ENCODE measurements around the gene ITM2A. TPM values are rescaled to one million over a fixed set of nuclear protein-coding genes. Genes with fewer than 3 reads are reported as not detected.

ITM2A gene
- total and polyA plus RNA-seq, 2 experiments from 2014 or later = not detected

DNA sequence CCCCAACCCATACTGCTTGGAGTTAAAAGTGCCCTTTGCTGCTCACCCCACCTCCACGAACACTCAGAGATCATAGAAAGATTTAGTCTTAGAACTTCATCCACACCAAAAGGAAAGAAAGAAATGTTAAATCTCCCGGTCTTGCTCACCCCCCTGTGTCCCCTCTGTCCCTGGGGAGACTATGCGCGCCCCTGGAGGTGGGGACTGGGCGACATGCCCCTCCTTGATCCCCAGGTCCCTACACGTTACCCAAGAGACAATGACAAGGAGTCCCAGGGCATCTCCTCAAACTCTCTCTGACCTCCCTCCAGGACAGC, 620 bp downstream of the ITM2A start:
- Histone ChIP-seq H3K9ac (no peak overlapping the region), H3K79me2 (ENCODE audit: insufficient read depth) (no peaks in the 10 kb centered on the region), H3K36me3 (ENCODE audit: low read depth) (no peaks in the 10 kb centered on the region), H3K9me3 (ENCODE audit: low read depth) (no peaks in the 10 kb centered on the region), H3F3A (ENCODE audit: insufficient read depth) (no peaks in the 10 kb centered on the region), H3K27me3 (replicated peaks; ENCODE audit: insufficient read depth) (no peaks in the 10 kb centered on the region), H2AFZ (no peak overlapping the region), H4K20me1 (ENCODE audit: insufficient read depth) (no peaks in the 10 kb centered on the region), H3K4me2 (ENCODE audit: unreplicated experiment) (no peak overlapping the region), H3K4me1 (ENCODE audit: insufficient read depth) (no peaks in the 10 kb centered on the region), H3K4me3 (no peak overlapping the region), H3K9me2 (ENCODE audit: insufficient read depth) (no peaks in the 10 kb centered on the region), H3K27ac (no peak overlapping the region)
- DNase-seq = no peak
- TF ChIP-seq EZH2phosphoT487 (IDR thresholded peaks at IDR 0.05; ENCODE audit: insufficient read depth, low read depth) (no peak), EZH2 (IDR thresholded peaks at IDR 0.05; ENCODE audit: insufficient read depth, poor library complexity, severe bottlenecking) (no peak)
- in situ Hi-C loops (cut with MboI) = no loop called here
- WGBS, 2 experiments (ENCODE audit: low coverage in 1 of 2, low lambda C conversion rate in 2 of 2, missing lambda C conversion rate in 2 of 2) = 5 to 7% methylated on average over 6 of the region's 6 CpGs

DNA sequence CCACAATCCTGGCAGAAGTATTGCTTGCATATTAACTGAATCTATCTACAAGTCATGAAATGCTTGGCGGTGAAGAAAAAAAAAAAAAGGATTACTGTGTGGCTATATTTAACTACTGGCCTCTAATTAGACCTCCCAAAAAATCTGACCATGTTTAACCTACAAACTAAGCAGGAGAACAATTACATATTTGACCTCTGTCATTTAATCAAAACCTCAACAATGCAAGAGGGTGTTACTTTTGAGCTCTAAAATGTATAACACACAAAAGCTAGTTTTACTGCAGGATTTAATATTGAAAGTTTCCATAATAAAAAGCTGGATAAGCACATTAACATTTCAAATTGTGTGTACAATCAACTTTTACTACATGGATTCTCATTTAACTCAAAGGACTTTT, 1.5 kb downstream of the ITM2A start:
- no peak overlapping the region for H2AFZ ChIP-seq
- H3K79me2 ChIP-seq (ENCODE audit: insufficient read depth) = no peaks in the 10 kb centered on the region
- TF ChIP-seq EZH2 (IDR thresholded peaks at IDR 0.05; ENCODE audit: insufficient read depth, poor library complexity, severe bottlenecking) = no peak
- no peak for TF ChIP-seq EZH2phosphoT487 (IDR thresholded peaks at IDR 0.05; ENCODE audit: insufficient read depth, low read depth)
- H3K4me3 ChIP-seq = no peak overlapping the region
- H4K20me1 ChIP-seq (ENCODE audit: insufficient read depth) = no peaks in the 10 kb centered on the region
- H3K27me3 ChIP-seq (replicated peaks; ENCODE audit: insufficient read depth) = no peaks in the 10 kb centered on the region
- no peaks in the 10 kb centered on the region for H3K9me2 ChIP-seq (ENCODE audit: insufficient read depth)
- H3K9me3 ChIP-seq (ENCODE audit: low read depth) = no peaks in the 10 kb centered on the region
- no peaks in the 10 kb centered on the region for H3F3A ChIP-seq (ENCODE audit: insufficient read depth)
- no peaks in the 10 kb centered on the region for H3K4me1 ChIP-seq (ENCODE audit: insufficient read depth)
- H3K9ac ChIP-seq = no peak overlapping the region
- WGBS, 2 experiments (ENCODE audit: low coverage in 1 of 2, low lambda C conversion rate in 2 of 2, missing lambda C conversion rate in 2 of 2) = 19 to 50% methylated on average over 1 of the region's 1 CpG
- in situ Hi-C loops (cut with MboI) = no loop called here
- H3K36me3 ChIP-seq (ENCODE audit: low read depth) = no peaks in the 10 kb centered on the region
- no peak overlapping the region for H3K4me2 ChIP-seq (ENCODE audit: unreplicated experiment)
- no peak overlapping the region for H3K27ac ChIP-seq
- no peak for DNase-seq

DNA sequence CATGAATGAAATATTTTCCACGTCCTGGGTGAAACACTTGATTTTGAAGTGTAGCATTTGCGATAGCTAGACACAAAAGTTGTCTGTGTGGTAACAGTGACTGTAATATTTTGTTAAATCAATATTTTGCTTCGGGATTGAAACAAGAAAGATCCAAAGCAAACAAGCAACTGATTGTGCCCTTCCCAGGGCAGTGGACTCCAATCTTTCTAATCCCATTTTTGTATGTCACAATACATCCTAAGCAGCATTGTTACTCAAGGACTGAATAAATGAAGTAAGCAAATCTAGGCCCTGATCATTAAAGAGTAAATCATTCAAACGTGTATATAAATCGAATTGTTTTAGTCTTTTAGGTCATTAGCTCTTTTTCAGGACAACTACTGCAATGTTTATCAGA, 2.8 kb downstream of the ITM2A start:
- H3K9ac ChIP-seq = no peak overlapping the region
- in situ Hi-C loops (cut with MboI) = no loop called here
- no peaks in the 10 kb centered on the region for H3K27me3 ChIP-seq (replicated peaks; ENCODE audit: insufficient read depth)
- no peak overlapping the region for H2AFZ ChIP-seq
- H3K36me3 ChIP-seq (ENCODE audit: low read depth) = no peaks in the 10 kb centered on the region
- no peak for DNase-seq
- H3K4me3 ChIP-seq = no peak overlapping the region
- H3K79me2 ChIP-seq (ENCODE audit: insufficient read depth) = no peaks in the 10 kb centered on the region
- TF ChIP-seq EZH2 (IDR thresholded peaks at IDR 0.05; ENCODE audit: insufficient read depth, poor library complexity, severe bottlenecking) (no peak), EZH2phosphoT487 (IDR thresholded peaks at IDR 0.05; ENCODE audit: insufficient read depth, low read depth) (no peak)
- H3F3A ChIP-seq (ENCODE audit: insufficient read depth) = no peaks in the 10 kb centered on the region
- H4K20me1 ChIP-seq (ENCODE audit: insufficient read depth) = no peaks in the 10 kb centered on the region
- no peak overlapping the region for H3K4me2 ChIP-seq (ENCODE audit: unreplicated experiment)
- no peak overlapping the region for H3K27ac ChIP-seq
- no peaks in the 10 kb centered on the region for H3K9me3 ChIP-seq (ENCODE audit: low read depth)
- WGBS, 2 experiments (ENCODE audit: low coverage in 1 of 2, low lambda C conversion rate in 2 of 2, missing lambda C conversion rate in 2 of 2) = 10 to 14% methylated on average over 5 of the region's 5 CpGs
- H3K4me1 ChIP-seq (ENCODE audit: insufficient read depth) = no peaks in the 10 kb centered on the region
- no peaks in the 10 kb centered on the region for H3K9me2 ChIP-seq (ENCODE audit: insufficient read depth)

DNA sequence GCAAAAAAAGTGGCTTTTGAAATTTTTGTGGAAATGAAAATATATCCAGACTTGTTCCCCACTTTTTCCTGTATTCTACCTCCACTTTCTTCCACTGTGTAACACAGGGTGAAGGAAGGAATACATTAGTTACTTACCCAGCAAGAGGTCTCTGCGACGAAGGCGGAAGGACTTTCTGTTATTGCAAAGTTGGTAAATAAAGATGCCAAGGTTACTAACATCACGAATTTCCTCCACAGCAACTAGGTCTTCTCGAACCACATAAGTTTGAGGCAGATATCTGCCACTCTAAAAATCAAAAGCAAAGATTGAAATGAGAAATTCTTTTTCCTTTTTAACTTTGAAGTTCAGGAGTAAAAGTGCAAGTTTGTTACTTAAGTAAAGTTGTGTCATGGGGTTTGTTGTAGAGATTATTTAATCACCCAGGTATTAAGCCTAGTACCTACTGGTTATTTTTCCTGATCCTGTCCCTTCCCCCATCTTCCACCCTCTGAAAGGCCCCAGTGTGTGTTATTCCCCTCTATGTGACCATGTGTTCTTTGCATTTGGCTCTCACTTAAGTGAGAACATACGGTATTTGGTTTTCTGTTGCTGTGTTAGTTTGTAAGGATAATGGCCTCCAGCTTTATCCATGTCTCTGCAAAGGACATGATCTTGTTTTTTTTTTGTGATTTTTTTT, 5.8 kb downstream of the ITM2A start:
- Histone ChIP-seq H3K79me2 (ENCODE audit: insufficient read depth) (no peaks in the 10 kb centered on the region), H3K27me3 (replicated peaks; ENCODE audit: insufficient read depth) (no peaks in the 10 kb centered on the region), H3K4me3 (no peak overlapping the region), H3K27ac (no peak overlapping the region), H3K9me3 (ENCODE audit: low read depth) (no peaks in the 10 kb centered on the region), H3K4me2 (ENCODE audit: unreplicated experiment) (no peak overlapping the region), H3K36me3 (ENCODE audit: low read depth) (no peaks in the 10 kb centered on the region), H4K20me1 (ENCODE audit: insufficient read depth) (no peaks in the 10 kb centered on the region), H3K9me2 (ENCODE audit: insufficient read depth) (no peaks in the 10 kb centered on the region), H3K9ac (no peak overlapping the region), H3K4me1 (ENCODE audit: insufficient read depth) (no peaks in the 10 kb centered on the region), H2AFZ (no peak overlapping the region), H3F3A (ENCODE audit: insufficient read depth) (no peaks in the 10 kb centered on the region)
- TF ChIP-seq EZH2phosphoT487 (IDR thresholded peaks at IDR 0.05; ENCODE audit: insufficient read depth, low read depth) (no peak), EZH2 (IDR thresholded peaks at IDR 0.05; ENCODE audit: insufficient read depth, poor library complexity, severe bottlenecking) (no peak)
- no peak for DNase-seq
- in situ Hi-C loops (cut with MboI) = no loop called here
- WGBS, 2 experiments (ENCODE audit: low coverage in 1 of 2, low lambda C conversion rate in 2 of 2, missing lambda C conversion rate in 2 of 2) = 17 to 35% methylated on average over 6 of the region's 6 CpGs
